ENCODE data around the gene RUSC1. TPM values are rescaled to one million over a fixed set of nuclear protein-coding genes. Genes with fewer than 3 reads are reported as not detected.

The RUSC1 gene
- total RNA-seq (10 to 100 TPM; 36.2 to 42.8 TPM), polyA plus RNA-seq (ENCODE audit: insufficient read length in 6 of 6) (10 to 100 TPM; 32.7 to 43.3 (median 36.7) TPM)
- long read RNA-seq, donor 1, partial matches to known transcripts, result 15 of 25 reads
- long read RNA-seq, donor 1, other reads (novel, unspliced or antisense), result 0 of 25 reads
- long read RNA-seq, donor 2, partial matches to known transcripts, result 0 of 6 reads
- long read RNA-seq, donor 2, other reads (novel, unspliced or antisense), result 0 of 6 reads
- long read RNA-seq, donor 3, transcript RUSC1-203 (9 exons, 1,968 nt), result major isoform, 5 of 11 reads
- long read RNA-seq, donor 3, partial matches to known transcripts, result 0 of 11 reads
- long read RNA-seq, donor 3, other reads (novel, unspliced or antisense), result 0 of 11 reads
- long read RNA-seq, donor 4, partial matches to known transcripts, result 0 of 8 reads
- long read RNA-seq, donor 4, other reads (novel, unspliced or antisense), result 4 of 8 reads
- long read RNA-seq, donor 5, partial matches to known transcripts, result 10 of 16 reads
- long read RNA-seq, donor 5, other reads (novel, unspliced or antisense), result 0 of 16 reads
- long read RNA-seq, donor 6, partial matches to known transcripts, result 11 of 20 reads
- long read RNA-seq, donor 6, other reads (novel, unspliced or antisense), result 0 of 20 reads
- long read RNA-seq, donor 7, partial matches to known transcripts, result 6 of 15 reads
- long read RNA-seq, donor 7, other reads (novel, unspliced or antisense), result 0 of 15 reads
- long read RNA-seq, donor 8, partial matches to known transcripts, result 0 of 5 reads
- long read RNA-seq, donor 8, other reads (novel, unspliced or antisense), result 0 of 5 reads
- long read RNA-seq, donor 9, result 0 reads
- long read RNA-seq, donor 10, partial matches to known transcripts, result 6 of 18 reads
- long read RNA-seq, donor 10, other reads (novel, unspliced or antisense), result 5 of 18 reads
- long read RNA-seq, donor 11, transcript RUSC1-204 (10 exons, 3,403 nt), result major isoform, 13 of 121 reads
- long read RNA-seq, donor 11, partial matches to known transcripts, result 104 of 121 reads
- long read RNA-seq, donor 11, other reads (novel, unspliced or antisense), result 0 of 121 reads
- long read RNA-seq, donor 12, partial matches to known transcripts, result 0 of 3 reads
- long read RNA-seq, donor 12, other reads (novel, unspliced or antisense), result 0 of 3 reads

- ATAC-seq, result peak; percentile 8
- DNase-seq, result peak; percentile 67 to 93 (median 82)
- Histone ChIP-seq H3K4me3 (peak within 1 kb of the TSS; percentile 36 to 68), H3K36me3 (peaks cover 0 to 36% of the 10 kb centered on the region in 2 donors), H3K9me3 (no peaks in the 10 kb centered on the region), H3K27me3 (no peaks in the 10 kb centered on the region), H3K4me1 (peaks cover 11 to 57% of the 10 kb centered on the region in 2 donors), H3K27ac (peak within 1 kb of the TSS; percentile 3 to 97)
- TF ChIP-seq, protein P1, sequence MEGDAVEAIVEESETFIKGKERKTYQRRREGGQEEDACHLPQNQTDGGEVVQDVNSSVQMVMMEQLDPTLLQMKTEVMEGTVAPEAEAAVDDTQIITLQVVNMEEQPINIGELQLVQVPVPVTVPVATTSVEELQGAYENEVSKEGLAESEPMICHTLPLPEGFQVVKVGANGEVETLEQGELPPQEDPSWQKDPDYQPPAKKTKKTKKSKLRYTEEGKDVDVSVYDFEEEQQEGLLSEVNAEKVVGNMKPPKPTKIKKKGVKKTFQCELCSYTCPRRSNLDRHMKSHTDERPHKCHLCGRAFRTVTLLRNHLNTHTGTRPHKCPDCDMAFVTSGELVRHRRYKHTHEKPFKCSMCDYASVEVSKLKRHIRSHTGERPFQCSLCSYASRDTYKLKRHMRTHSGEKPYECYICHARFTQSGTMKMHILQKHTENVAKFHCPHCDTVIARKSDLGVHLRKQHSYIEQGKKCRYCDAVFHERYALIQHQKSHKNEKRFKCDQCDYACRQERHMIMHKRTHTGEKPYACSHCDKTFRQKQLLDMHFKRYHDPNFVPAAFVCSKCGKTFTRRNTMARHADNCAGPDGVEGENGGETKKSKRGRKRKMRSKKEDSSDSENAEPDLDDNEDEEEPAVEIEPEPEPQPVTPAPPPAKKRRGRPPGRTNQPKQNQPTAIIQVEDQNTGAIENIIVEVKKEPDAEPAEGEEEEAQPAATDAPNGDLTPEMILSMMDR (IDR thresholded peaks at IDR 0.05), result no peak
- intact Hi-C loops (cut with DNase I), result loop anchor here in 1 of 2 donors (5.0 kb wide), 1 partner anchor 44 kb away; the partner anchor contains the start of gene HCN3
Measured at GRCh38 chr1:155320661-155321617, at the start of gene RUSC1. Gene RUSC1 (plus strand): TSS chr1:155320894. CDS start chr1:155321774, 880 bp downstream.

GRCh38 chr1:155272466-155273342 is 48.0 kb upstream of the RUSC1 start:
- ATAC-seq (peak; percentile 41), DNase-seq (peak in 1 of 4 donors; percentile 32)
- Histone ChIP-seq H3K27ac (peak overlapping the region; percentile 91 to 92), H3K4me3 (peak overlapping the region; percentile 72 to 80), H3K4me1 (peaks cover 6 to 43% of the 10 kb centered on the region in 2 donors), H3K9me3 (no peaks in the 10 kb centered on the region), H3K27me3 (peaks cover 0 to 4% of the 10 kb centered on the region in 2 donors), H3K36me3 (peaks cover 0 to 34% of the 10 kb centered on the region in 2 donors)
- TF ChIP-seq, protein P1 (IDR thresholded peaks at IDR 0.05), result no peak
- intact Hi-C loops (cut with DNase I), result loop anchor here in 1 of 2 donors (10.0 kb wide), 1 partner anchor 322 kb away; no protein-coding TSS in a partner anchor

DNA sequence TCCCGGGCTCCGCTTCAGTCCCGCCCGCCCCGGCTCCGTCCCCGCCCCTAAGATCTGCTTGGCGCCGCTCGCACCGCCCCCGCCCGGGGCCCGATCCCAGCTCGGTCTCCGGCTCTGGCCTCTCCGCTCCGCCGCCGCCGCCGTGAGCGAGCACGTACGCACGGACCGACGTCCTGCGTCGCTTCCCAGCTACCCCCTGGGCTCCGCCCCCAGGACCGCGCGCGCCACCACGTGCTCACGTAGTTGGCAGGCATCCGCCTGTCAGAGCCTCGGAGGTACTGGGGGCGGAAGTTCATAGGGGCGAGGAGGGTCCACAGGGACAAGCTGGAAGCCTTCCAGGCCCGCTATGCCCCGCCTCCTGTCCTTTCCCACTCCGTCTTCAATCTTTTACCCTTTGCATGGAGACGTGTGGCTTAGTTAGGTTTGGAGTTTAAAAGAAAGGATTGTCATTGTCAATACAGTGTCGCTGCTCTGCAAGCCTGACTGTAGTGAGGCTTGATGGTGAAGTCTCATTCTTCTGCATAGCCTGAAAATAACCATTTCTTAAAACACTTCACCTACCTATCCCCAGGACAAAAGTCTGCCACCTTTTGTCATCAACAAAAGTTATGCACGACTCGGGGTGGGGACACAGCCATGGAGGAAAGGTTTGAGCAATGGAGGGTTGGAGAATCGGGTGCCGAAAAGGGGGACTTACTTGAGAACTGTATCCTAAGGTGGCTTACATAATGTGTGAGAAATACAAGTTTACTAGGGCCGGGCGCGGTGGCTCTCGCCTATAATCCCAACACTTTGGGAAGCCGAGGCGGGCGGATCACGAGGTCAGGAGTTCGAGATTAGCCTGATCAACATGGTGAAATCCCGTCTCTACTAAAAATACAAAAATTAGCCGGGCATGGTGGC is 47.1 kb upstream of the RUSC1 start, which contains the start of gene CLK2:
TSS of gene CLK2 (minus strand) at position 162 of the 903 bp plus-strand sequence. CDS start 2,527 bp downstream, outside the sequence.
- TF ChIP-seq, protein P1 (IDR thresholded peaks at IDR 0.05), result no peak
- intact Hi-C loops (cut with DNase I), result loop anchor here in 1 of 2 donors (10.0 kb wide), 1 partner anchor 321 kb away; no protein-coding TSS in a partner anchor
- Histone ChIP-seq H3K9me3 (no peaks in the 10 kb centered on the region), H3K4me3 (peak within 1 kb of the TSS; percentile 72 to 80), H3K27me3 (peaks cover 0 to 12% of the 10 kb centered on the region in 2 donors), H3K4me1 (peaks cover 10 to 52% of the 10 kb centered on the region in 2 donors), H3K36me3 (peaks cover 0 to 25% of the 10 kb centered on the region in 2 donors), H3K27ac (peak within 1 kb of the TSS; percentile 91 to 92)
- peak; percentile 92 to 100 (median 97) for DNase-seq
- ATAC-seq, result peak; percentile 92

Measured in left lung (tissue), 14 donors.